Stimulated activated CD4-positive, alpha-beta T cell treated with anti-CD3 and anti-CD28 coated beads, TNF-alpha, amount 100 ng/mL, for 4 hours (primary cell): Measurements from ENCODE around the gene TEAD3.
"Not testable (repeated sequence)": the region's sequence is repeated elsewhere in the genome, so short reads cannot be mapped to it uniquely, and the experiment has no call there.

Experiments
- DNase-seq, 3 experiments: peaks; one replicate each; pipeline ENCODE4 v3.0.0-alpha.2; 2020; ENCODE audit warnings: low read depth in 3 of 3

The TEAD3 gene

DNA sequence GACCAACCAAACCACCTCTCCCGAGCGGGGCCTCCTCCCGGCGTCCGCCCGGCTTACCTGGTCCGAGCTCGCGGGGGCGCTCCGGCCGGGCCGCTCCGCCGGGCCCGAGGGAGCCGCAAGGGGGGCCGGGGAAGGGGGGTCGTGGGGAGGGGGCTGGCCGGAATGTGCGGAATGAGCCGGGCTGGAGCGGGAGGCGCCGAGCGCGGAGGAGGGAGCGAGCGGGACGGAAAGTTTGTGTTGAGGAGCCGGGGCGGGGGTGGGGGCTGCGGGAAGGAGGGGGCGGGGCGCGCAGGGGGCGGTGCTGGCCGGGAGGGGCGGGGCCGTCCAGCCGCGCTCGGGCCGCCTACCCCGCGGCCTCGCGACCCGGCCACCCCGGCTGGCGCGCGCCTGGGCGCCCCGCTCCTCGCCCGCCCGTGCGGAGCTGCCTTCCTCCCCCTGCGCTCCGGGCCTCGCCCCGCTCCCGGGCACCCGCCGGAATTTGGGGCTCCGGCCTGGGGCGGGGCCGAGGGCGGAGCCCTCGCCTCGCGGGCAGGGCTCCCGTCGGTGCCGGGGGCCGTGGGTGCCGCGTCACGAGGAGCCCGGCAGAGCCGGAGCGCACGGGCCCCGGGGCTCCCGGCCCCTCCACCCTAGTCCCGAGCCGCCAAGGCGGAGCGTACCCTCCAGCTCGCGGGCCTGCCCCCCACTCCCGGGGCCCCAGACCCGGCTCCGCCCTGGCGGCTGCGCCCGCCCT lies at the start of gene TEAD3:
Gene TEAD3, minus strand, starts transcription at position 239 of the 730 bp plus-strand sequence.
- DNase-seq, result peak in 2 of 3 experiments; percentile 20 to 49

DNA sequence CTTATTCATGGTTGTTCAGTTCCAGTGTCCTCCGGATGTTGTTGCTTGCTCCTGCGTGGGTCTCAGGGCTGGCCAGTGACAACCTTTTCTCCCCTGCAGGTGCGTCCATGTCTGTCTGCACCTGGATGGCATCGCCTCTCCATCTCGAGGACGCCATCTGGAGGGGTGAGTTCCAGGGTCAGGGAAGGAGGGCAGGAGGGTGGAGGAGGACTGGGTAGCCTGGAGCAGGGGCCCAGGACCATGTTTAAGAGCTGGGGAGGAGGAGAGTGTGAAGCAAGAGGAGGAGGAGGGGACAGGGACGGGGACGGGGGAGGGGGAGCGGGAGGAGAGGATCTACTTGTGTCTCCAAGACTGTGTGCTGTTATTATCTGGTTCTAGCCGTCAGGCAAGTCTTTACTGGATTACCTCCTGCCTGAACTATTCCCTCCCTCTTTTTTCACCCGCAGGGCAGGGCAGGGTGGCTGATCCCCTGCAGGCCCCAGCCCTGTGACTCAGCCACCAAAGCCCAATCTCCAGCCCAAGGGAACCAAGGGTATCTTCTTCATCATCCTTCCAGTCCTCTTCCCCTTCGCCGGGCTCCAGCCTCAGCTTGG lies 48.0 kb upstream of the TEAD3 start:
- no peak for DNase-seq

DNA sequence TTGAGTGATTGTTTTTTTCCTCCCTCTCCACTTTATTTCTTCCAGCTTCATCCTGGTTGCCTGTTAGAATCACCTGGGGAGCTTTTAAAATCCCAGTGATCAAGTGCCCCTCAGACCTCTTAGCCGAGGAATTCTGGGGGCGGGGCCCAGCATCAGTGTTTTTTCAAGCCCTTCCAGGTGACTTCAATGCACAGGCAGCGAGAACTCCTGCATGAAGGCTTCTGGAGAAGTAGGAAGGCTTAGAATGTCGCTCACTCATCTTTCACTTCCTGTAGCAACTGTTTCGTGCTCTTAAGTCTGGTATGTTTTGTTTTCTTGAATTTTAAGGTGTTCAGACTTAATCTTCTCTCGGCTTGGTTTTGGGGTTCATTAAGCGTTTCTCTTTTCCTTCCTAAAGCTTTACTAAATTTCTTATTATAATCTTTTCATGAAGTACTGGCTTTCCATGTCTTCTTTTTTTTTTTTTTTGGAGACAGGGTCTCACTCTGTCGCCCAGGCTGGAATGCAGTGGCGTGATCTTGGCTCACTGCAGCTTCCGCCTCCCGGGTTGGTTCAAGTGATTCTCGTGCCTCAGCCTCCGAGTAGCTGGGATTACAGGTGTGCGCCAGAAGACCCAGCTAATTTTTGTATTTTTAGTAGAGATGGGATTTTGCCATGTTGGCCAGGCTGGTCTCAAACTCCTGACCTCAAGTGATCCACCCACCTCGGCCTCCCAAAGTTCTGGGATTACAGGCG lies 46.7 kb upstream of the TEAD3 start:
- DNase-seq, result no peak

DNA sequence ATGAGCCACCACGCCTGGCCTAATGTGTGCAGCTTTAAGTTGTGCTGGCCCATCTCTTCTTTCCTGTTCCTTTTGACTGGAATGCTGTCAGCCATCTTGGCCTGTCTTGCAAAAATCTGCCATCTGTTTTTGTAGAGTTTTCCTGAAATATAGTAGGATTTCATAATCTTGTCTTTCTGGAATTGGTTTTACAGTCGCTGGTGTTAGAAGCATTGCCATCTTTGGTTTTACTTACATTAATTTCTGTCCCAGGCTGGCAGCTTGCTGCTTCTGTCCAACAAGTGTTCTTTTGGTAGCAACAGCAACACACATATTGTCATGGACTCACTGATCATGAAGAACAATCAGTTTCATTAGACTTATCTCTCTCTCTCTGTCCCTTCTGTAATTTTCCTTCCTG lies 45.0 kb upstream of the TEAD3 start:
- DNase-seq, result no peak

DNA sequence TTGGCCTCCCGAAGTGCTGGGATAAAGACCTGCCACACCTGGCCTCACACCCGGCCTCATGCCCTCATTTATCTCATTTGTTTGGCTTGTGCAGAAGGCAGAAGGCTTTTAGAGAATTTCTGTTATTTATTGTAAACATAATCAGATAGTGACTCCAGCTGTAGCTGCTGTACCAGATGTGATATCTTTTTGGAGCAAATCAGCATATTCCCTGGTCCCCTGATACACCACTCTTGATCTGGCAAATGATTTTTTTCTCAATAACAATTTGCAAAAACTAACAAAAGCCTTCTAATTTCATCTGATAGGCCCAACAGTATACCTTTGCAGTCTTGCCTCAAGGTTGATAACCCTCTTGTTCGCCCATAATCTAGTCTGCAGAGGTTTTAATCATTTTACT lies 42.3 kb upstream of the TEAD3 start:
- no peak for DNase-seq

DNA sequence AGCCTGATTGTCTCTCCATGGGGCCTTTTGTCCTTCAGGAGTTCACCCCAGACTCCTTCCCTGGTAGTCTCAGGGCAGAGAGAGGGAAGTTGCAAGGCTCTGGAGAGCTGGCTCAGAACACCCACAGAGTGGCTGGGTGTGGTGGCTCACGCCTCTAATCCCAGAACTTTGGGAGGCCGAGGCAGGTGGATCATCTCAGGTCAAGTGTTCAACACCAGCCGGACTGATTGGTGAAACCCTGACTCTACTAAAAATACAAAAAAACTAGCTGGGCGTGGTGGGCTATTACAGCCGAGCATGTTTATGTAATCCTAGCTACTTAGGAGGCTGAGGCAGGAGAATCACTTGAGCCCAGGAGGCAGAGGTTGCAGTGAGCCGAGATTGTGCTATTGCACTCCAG lies 39.0 kb upstream of the TEAD3 start:
- not testable (repeated sequence) for DNase-seq

DNA sequence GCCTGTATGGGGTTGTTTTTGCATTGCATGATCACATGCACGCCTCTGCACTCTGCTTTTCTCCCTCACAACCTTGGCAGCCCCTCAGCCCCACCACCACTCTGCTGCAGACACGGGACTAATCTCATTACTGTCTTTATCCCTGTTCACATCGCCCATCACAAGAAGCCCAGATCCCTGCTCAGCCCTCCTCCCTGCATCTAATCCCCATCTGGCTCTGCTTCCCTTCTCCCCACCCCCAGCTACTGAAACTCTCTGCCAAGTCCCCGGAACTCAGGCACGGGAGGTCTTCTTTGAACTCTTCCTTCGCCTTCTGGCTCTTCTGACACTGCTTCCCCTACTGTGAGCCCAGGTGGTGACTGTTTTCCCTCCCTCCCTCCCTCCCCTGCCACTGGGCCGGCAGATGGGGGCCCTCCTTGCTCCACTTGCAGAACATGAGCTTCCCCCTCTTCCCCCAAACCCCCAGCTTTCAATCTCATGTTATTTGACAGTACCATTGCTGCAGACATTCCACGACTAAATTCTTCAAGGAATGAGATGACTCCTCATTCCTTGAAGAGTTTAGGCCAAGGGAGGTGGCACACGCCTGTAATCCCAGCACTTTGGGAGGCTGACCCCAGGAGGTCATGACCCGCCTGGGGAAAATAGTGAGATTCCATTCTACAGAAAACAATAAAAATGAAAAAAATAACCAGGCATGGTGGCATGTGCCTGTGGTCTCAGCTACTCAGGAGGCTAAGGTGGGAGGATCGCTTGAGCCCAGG lies 37.7 kb upstream of the TEAD3 start:
- no peak for DNase-seq

DNA sequence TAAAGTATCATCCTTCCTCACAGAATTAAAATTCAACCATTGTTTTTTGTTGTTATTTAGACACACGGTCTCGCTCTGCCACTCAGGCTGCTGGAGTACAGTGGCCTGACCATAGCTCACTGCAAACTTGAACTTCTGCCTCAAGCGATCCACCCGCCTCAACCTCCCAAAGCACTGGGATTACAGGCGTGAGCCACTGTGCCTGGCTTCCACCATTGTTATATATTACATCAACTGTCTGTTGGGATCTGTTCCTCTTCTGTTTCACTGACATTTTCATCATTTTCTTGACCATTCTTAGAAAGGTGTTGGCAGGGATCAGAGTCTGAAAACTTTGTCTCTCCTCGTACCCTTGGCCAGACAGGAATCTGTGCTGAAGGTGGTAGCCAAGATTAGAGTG lies 37.1 kb upstream of the TEAD3 start:
- DNase-seq, result no peak

DNA sequence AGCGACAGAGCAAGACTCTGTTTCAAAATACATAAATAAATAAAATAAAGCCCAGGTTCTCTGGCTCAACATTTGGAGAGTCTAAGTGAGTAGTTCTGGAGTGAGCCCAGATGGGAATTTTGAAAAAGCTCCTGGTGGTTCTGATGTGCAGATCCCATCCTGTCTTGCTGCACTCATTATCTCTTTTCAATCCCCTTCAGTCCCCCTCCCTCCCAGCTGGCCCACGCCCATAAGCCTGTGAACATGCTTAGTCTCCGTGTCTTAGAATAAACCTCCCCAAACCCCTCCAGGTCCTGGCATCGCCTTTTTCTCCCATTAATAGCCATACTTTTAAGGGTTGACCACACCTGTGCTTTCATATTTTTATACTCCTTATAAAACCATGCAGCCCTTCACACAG lies 35.2 kb upstream of the TEAD3 start:
- DNase-seq, result no peak

DNA sequence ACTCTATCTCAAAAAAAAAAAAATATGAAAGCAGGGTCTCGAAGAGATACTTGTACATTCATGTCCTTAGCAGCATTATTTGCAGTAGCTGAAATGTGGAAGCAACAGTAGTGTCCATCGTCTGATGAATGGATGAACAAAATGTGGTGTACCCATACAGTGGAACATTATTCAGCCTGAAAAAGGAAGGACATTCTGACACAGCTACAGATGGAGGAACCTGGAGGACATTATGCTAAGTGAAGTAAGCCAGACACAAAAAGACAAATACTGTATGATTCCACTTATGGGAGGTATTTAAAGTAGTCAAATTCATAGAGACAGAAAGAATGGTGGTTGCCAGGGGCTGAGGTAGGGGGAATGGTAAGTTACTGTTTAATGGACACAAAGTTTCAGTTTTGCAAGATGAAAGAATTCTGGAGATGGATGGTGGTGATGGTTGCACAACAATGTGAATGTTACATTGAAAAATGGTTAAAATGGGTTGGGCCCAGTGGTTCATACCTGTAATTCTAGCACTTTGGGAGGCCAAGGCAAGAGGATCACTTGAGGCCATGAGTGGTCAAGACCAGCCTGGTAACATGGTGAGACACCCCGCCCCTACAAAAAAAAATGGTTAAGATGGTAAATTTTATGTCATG lies 27.6 kb upstream of the TEAD3 start:
- no peak for DNase-seq

DNA sequence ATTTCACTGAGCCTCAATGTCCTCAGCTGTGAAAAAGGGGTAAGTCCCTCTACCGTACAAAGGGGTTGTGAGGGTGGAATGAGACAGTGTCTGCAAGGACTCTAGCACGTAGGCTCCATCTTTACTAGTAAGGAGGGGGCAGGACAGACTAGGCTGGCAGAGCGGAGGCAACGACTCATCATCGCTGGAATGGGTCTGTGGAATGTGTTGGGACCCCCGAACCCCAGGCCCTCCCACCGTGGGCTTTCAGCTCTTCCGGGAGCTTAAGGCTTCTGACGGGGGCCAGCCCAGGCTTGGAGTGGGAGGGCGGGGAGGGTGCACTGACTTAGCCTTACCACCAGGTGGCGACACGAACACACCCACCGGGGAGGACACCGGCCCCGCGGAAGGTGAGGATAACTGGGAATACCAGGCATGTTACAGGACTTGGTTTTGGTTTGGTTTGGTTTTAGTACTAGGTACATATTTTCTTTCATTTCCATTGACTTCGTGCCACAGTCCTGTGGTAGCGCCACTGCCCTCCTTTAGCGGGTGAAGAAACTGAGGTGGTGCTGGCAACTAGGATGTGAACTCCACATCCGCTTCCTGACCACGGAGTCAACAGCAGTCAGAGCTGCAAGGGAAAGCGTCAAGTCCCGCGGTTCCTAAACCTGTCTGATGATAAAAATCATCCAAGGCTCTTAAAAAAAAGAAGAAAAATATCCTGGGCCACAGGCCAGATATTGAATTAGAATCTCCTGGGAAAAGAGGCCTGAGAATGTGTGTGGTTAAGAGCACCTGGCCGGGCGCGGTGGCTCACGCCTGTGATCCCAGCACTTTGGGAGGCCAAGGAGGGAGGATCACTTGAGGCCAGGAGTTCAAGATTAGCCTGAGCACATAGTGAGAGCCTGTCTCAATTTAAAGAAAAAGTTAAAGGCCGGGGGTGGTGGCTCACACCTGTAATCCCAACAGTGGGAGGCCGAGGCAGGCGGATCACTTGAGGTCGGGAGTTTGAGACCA lies 26.1 kb upstream of the TEAD3 start:
- peak; percentile 57 to 73 (median 61) for DNase-seq

DNA sequence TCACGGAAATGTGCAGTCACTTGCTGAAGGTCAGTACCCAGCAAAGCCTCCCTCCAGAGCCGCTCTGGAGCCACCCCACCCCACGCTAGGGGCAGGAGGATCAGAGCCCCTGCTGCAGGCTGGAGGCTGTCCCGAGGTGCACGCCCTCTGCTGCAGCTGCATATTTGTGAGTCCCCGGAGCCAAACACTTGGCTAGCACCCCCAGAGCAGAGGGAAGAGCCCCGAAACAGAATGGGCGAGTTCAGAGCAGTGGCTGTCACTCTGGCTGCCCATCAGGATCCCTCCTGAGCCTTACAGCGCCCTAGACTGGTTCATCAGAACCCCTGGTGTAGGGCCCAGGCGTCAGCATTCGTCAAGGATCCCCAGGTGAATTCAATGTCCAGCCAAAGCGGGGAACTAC lies 25.3 kb upstream of the TEAD3 start:
- no peak for DNase-seq

DNA sequence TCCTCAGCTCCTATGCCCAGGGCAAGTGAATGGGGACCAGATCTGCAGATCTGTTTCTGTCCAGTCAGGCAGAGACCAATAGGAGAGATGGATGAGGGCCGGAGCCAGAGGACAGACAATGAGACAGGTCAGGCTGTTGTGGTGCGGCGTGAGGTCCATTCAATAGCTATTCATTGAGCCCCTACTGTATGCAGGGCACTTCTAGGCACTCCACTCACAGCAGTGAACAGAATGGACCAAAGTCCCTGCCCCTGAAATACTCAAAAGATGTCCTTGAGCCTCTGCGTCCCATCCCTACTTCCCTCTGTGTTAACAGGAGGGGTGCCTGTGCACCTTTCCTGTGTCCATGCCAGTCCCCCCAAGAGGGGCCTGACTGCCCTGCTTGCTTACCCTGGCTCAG lies 24.4 kb upstream of the TEAD3 start:
- DNase-seq, result no peak

DNA sequence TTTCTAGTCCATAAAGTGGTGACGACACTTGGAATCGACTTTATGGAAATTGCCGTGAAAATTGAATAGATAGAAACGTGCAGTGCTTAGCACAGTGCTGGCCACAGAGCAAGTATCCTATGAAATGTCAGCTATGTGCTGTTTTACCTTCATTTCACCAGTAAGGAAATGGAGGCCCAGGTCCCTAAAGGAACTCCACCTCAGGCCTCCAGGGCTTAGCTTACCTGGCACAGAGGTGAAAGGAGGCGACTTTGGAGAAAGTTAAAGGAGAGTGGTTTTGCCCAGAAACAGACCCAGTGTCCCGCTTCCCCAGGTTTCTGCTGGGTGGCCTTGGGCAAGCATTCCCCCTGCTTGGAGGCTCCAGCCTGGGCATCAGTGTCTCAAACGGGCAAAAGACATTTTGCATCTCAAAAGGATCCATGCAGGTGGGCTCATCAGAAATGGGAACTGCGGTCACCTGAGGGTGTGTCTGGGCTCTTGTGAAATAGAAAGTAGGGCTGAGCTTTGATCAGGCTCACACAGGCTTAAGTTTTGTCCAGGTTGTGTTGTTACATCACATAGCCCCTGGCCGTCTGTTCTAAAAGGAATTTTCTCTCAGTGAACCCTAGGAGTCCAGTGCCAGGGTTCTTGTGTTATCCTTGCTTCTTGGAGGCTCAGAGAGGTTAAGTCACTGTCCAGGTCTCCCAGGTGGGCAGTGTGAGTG lies 22.6 kb upstream of the TEAD3 start:
- DNase-seq, result no peak

DNA sequence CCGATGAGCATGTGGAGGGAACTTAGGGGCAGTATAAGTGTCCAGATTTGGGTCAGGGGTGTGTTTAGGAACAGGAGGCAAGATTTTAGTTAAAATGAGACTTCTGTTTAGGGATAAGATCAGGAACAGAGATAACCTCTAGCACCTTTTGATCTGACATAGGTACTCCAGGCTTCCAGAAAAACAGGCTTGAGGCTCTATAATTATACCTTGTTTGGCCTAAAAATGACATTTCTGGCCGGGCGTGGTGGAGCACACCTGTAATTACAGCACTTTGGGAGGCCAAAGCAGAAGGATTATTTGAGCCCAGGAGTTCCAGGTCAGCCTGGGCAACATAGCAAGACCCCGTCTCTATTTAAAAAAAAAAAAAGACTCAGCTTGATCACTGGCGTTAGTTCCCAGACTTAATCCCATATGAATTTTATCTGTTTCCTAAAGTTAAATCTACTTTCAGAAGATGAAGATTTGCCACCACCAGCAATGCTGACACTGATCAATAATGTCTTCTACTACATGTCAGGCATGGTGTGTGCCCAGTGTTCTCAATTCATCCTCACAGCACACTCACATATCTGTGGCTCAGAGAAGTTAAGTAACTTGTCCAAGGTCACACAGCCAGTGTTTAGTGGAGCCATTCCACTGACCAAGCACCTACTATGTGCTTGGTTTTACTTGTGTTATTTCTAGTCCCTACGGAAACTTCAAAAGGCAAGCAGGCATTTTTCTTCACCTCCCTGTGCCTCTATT lies 21.9 kb upstream of the TEAD3 start:
- DNase-seq, result no peak

DNA sequence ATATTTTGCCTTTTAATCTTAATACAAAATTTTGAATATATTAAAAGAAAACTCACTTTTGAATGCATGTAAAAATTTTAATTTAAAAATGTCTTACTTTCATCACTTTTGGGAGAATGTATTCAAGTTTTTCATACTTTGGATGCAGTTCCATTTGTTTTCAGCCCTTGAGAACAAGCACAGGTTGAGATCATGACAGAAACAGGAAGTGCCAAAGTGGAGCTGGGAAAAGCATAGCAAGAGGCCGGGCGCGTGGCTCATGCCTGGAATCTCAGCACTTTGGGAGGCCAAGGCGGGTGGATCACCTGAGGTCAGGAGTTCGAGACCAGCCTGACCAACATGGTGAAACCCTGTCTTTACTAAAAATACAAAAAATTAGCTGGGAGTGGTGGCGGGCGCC lies 21.1 kb upstream of the TEAD3 start:
- DNase-seq, result not testable (repeated sequence)

DNA sequence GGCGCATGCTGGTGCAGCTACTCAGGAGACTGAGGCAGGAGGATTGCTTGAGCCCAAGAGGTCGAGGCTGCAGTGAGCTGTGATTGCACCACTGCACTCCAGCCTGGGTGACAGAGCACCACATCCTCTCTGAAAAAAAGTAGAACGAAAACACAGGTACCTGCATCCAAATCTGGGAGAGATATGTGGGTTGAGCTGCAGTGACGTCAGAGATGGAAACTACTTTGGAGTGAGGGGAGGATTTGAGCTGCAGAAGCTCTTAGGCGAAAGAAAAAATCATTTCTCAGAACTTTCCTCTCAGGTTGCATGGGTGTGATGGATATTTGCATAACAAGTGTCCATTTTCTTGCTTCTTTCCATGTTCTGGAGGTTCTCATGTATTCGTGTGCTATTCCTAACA lies 19.8 kb upstream of the TEAD3 start:
- no peak for DNase-seq

DNA sequence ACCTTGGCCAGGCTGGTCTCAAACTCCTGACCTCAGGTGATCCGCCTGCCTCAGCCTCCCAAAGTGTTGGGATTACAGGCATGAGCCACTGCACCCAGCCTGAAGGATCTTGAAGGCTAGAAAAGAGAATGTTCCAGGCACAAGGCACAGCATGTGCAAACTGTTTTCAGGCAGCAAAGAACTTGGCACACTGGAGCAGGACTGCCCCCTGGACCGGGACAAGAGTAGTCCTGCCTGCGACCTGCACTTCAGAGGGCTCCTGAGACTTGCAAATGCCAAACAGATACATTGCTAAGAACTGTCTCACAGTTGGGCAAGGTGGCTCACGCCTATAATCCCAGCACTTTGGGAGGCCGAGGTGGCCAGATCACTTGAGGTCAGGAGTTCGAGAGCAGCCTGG lies 19.1 kb upstream of the TEAD3 start:
- not testable (repeated sequence) for DNase-seq

DNA sequence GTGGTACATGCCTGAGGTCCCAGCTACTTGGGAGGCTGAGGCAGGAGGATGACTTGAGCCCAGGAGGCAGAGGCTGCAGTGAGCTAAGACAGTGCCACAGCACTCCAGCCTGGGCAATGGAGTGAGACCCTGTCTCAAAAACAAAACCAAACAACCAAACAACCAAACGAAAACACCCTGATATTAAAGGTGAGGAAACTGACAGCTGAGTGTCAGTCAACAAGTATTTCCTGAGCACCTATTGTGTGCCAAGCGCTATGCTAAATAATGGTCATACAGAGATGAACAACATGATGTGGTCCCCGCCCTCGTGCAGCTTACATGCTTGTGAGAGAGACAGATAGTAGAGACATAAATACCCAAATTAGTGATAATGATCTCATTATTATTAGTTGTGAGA lies 17.7 kb upstream of the TEAD3 start:
- DNase-seq, result no peak
